Nephron (organoid): ENCODE measurements around the gene KRT35.

Experiments
- H3K27ac Mint-ChIP-seq, 3 experiments: 2 replicates each; pipeline ENCODE4 v1.8.0; 2020; ENCODE audit warnings: mixed read lengths in 3 of 3, mild to moderate bottlenecking in 2 of 3, moderate library complexity in 1 of 3
- H3K27me3 Mint-ChIP-seq: 2 replicates; pipeline ENCODE4 v1.8.0; 2021; ENCODE audit warnings: low read depth, mild to moderate bottlenecking, moderate library complexity, mixed read lengths
- H3K36me3 Mint-ChIP-seq: 2 replicates; pipeline ENCODE4 v1.8.0; 2020; ENCODE audit warnings: low read depth, mixed read lengths
- H3K4me1 Mint-ChIP-seq: 2 replicates; pipeline ENCODE4 v1.8.0; 2020; ENCODE audit warnings: mixed read lengths
- H3K4me3 Mint-ChIP-seq, 3 experiments: 2 replicates each; pipeline ENCODE4 v1.8.0; 2020; ENCODE audit warnings: mild to moderate bottlenecking in 3 of 3, mixed read lengths in 3 of 3, moderate library complexity in 2 of 3
- H3K9me3 Mint-ChIP-seq: 2 replicates; pipeline ENCODE4 v1.8.0; 2020; ENCODE audit warnings: mixed read lengths
- TF ChIP-seq, protein P1 (sequence below), 3 experiments: fragments of 200-600 bp; sonication (generic); IDR thresholded peaks; one replicate each; pipeline ENCODE4 v1.5.0; 2021; ENCODE audit warnings: antibody characterized with exemption in 3 of 3; ENCODE audit not compliant: unreplicated experiment in 3 of 3

Gene KRT35

DNA sequence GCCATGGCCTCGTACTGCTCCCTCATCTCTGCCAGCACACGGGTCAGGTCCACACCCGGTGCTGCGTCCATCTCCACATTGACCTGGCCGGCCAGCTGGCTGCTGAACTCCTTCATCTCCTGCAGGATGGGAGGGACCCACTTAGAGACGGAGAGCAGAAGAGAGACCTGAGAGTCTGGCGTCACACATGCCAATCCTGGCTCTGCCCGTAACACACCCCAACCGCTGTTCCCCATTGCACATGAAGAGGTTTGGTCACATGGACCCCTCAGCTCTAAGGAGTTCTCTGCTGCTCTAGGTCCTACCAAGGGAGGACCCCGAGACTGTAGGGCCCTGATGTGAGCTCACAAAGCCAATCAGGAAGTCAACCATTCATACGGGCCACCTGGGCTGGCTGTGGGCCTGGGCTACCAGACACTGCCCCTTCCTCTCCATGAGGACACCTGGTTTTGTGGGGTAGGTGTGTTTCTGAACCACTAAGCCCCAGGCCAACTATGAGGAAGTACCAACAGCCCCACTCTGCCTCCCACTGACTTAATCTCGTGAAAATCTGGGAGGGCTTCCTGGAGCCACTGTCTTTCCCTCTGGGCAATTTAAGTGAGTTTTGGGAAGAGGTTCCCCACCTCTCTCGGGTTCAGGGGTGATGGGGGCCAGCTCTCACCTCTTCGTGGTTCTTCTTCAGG is 35.3 kb upstream of the KRT35 start:
- H3K27me3 Mint-ChIP-seq = peaks cover 26% of the 10 kb centered on the region
- H3K27ac Mint-ChIP-seq = no peak overlapping the region
- no peak overlapping the region for H3K4me3 Mint-ChIP-seq
- TF ChIP-seq, protein P1, sequence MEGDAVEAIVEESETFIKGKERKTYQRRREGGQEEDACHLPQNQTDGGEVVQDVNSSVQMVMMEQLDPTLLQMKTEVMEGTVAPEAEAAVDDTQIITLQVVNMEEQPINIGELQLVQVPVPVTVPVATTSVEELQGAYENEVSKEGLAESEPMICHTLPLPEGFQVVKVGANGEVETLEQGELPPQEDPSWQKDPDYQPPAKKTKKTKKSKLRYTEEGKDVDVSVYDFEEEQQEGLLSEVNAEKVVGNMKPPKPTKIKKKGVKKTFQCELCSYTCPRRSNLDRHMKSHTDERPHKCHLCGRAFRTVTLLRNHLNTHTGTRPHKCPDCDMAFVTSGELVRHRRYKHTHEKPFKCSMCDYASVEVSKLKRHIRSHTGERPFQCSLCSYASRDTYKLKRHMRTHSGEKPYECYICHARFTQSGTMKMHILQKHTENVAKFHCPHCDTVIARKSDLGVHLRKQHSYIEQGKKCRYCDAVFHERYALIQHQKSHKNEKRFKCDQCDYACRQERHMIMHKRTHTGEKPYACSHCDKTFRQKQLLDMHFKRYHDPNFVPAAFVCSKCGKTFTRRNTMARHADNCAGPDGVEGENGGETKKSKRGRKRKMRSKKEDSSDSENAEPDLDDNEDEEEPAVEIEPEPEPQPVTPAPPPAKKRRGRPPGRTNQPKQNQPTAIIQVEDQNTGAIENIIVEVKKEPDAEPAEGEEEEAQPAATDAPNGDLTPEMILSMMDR (IDR thresholded peaks at IDR 0.05; ENCODE audit: unreplicated experiment in 3 of 3) = no peak
- no peaks in the 10 kb centered on the region for H3K36me3 Mint-ChIP-seq
- no peaks in the 10 kb centered on the region for H3K9me3 Mint-ChIP-seq
- H3K4me1 Mint-ChIP-seq = peaks cover 13% of the 10 kb centered on the region

DNA sequence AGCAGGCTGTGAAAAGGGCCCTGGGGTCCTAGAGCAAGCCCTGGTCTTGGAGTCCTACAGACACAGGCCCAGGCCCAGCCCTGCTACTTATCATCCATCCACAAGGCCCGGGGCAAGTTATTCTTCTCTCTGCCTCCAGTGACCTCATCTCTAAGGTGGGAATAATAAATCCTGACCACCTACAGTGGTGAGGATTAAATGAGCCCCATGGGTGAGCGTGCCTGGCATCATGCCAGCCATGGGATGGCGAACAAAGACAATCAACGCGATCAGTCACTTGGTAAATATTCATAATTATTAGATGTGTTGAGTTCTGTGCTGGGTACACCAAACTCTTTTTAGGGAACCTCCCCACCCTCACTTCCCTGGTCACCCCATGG is 32.2 kb upstream of the KRT35 start:
- Mint-ChIP-seq H3K9me3 (no peaks in the 10 kb centered on the region), H3K4me3 (no peak overlapping the region), H3K27ac (no peak overlapping the region), H3K36me3 (no peaks in the 10 kb centered on the region), H3K4me1 (no peaks in the 10 kb centered on the region), H3K27me3 (peaks cover 21% of the 10 kb centered on the region)
- TF ChIP-seq, protein P1 (IDR thresholded peaks at IDR 0.05; ENCODE audit: unreplicated experiment in 3 of 3) = no peak

DNA sequence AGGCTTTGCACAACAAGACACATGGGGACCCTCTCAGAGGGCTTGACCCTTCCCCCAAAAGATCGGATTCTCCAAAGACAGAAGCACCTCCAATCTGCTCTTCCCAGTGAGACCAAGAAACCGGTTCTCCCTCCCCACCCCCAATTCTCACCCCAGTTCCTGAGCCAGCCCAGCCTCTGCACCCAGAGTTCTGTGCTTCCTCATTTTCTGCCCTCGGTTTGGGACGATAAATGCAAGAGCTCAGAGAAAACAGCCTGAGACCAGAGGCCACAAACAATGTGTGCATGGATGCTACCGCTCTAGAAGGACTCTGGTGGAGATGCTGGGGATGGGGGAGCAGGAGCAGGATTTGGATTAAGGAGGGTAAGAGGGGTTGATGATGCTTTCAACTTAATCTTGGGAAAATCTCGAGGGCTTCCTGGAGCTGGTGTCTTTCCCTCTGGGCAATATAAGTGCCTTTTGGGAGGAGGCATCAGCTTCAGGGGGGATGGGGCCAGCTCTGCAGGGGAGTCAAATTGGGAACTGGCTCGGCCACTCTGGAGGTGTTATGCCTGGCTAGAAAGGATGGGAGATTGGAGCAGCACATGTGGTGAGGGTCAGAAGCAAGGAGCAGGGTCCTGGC is 31.7 kb upstream of the KRT35 start:
- H3K9me3 Mint-ChIP-seq = no peaks in the 10 kb centered on the region
- no peaks in the 10 kb centered on the region for H3K4me1 Mint-ChIP-seq
- H3K27me3 Mint-ChIP-seq = peaks cover 23% of the 10 kb centered on the region
- no peaks in the 10 kb centered on the region for H3K36me3 Mint-ChIP-seq
- H3K4me3 Mint-ChIP-seq = no peak overlapping the region
- H3K27ac Mint-ChIP-seq = no peak overlapping the region
- TF ChIP-seq, protein P1 (IDR thresholded peaks at IDR 0.05; ENCODE audit: unreplicated experiment in 3 of 3) = no peak

DNA sequence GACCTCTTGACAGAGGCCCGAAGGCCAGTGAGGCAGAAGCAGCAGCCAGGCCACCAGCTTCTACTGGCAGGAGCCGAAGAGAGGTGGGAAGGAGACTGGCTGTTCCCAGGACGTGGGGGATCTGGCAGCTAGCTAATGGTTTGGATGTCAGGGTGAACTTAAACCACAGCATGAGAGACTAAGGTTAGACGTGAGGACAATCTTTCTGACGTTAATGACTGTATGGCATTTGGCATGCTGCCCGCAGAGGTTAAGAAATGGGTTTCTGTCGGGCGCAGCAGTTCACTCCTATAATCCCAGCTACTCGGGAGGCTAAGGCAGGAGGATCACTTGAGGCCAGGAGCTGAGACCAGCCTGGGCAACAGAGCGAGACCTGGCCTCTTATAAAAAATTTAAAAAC is 30.8 kb upstream of the KRT35 start:
- Mint-ChIP-seq H3K4me1 (no peaks in the 10 kb centered on the region), H3K27ac (no peak overlapping the region), H3K36me3 (no peaks in the 10 kb centered on the region), H3K27me3 (peaks cover 29% of the 10 kb centered on the region), H3K9me3 (no peaks in the 10 kb centered on the region), H3K4me3 (no peak overlapping the region)
- TF ChIP-seq, protein P1 (IDR thresholded peaks at IDR 0.05; ENCODE audit: unreplicated experiment in 3 of 3) = no peak

DNA sequence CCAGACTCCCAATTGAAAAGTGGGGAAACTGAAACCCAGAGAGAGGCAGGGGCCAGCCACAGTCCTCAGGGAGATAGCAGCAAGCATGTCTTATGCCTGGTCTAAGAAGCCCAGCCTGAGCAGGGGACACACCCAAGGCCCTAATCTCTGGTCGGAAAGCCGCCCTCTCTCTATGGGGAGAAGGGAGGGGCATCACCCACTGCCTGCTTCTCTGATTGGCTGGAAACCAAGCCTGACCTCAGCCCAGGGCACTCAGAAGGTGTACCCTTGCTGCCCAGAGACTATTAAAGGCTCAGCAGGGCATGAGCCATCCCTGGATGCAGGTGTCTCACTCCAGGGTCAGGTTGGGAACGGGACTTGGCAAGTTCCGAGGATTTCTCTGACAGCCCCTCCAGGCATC is 30.2 kb upstream of the KRT35 start:
- Mint-ChIP-seq H3K4me3 (no peak overlapping the region), H3K4me1 (no peaks in the 10 kb centered on the region), H3K27ac (no peak overlapping the region), H3K27me3 (peaks cover 32% of the 10 kb centered on the region), H3K9me3 (no peaks in the 10 kb centered on the region), H3K36me3 (no peaks in the 10 kb centered on the region)
- TF ChIP-seq, protein P1 (IDR thresholded peaks at IDR 0.05; ENCODE audit: unreplicated experiment in 3 of 3) = no peak
